Iris pigment epithelial cell (primary cell): Measurements from ENCODE around the gene MIS12.

Experiments
- DNase-seq: peaks from one replicate; pipeline ENCODE4 v3.0.0-alpha.2; 2011; ENCODE audit warnings: low read depth

Gene MIS12, protein sequence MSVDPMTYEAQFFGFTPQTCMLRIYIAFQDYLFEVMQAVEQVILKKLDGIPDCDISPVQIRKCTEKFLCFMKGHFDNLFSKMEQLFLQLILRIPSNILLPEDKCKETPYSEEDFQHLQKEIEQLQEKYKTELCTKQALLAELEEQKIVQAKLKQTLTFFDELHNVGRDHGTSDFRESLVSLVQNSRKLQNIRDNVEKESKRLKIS

DNA sequence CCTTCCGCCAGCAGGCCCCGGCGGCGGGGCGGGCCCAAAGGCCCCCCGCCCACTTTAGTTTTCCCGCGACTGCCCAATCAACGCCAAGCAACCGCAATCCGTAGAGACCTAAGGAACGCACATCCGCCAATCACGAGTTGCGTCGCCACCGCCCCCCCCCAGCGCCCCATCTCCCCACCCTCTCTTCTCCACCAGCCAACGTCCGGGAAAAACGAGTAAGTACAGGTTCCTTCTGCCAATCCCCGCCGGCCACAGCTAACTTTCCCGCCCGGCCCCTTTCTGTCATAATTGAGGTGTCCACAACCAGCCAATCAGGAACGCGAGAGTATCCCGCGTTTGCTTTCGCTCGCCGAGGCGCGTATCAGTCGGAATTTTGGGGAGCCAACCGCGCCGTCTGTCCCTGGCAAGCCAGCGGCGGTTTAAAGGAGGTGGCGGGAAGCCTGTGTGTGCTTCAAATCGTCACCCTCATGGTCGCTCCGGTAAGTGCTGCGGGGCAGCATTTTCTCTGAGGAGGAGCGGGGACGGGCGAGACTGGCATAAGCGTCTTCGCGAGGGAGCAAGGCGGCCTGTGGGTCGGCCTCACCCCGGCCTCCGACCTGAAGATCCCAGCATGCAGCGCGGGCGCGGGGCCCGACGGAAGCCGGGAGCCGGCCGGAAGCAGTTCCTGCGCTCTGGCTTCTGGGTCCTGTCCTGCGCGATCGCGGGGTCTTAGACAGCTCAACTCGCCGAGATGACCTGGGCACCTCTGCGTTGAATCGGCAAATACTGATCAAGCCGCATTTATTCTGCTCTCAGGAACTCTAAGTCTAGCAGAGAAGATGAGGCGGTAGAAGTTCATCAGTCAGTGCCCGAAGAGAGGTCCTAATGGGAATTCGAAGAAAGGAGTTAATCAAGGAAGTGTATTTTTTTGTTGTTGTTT, at the start of gene MIS12:
TSS of gene MIS12 (plus strand) at position 361 of the 919 bp plus-strand sequence. CDS start 2,297 bp downstream, outside the sequence.
- peak; percentile 99 for DNase-seq

DNA sequence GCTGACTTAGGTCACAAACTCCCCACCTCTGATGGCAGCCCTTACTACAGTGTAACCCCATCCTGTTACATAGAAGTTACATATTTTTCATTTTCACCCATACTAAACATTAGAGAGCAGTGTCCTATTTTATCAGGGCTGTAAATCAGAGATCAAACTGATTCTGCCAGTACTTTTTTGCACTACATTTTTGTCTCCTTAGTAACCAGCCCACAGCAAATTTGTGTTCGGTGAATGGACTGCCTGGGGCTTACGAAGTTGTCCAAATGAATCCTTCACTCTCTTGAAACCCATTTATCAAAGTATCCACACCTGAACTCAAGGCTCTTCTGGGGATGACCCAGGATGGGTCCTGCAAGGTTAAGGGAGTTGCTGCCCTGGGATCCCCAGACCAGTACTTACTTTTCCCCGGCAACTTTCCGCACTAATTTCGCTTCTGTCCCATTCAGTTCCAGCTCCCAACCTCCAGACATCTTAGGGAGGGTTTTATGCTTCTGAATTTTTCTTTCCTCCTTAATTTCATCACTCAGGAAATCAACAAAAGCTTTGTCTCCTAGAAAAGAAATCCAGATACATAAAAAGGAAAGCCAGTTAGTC, 48.5 kb upstream of the MIS12 start:
- DNase-seq: peak; percentile 66

- DNase-seq: peak; percentile 92
Observed at GRCh38 chr17:5438716-5439445, 47.5 kb upstream of the MIS12 start, which contains the start of gene C1QBP. TSS of gene C1QBP (minus strand) at chr17:5439155. CDS start at chr17:5439073, 82 bp downstream.

GRCh38 chr17:5439446-5439764, 47.0 kb upstream of the MIS12 start:
- no peak for DNase-seq

- no peak for DNase-seq
Observed at GRCh38 chr17:5443728-5444127, 42.6 kb upstream of the MIS12 start.

DNA sequence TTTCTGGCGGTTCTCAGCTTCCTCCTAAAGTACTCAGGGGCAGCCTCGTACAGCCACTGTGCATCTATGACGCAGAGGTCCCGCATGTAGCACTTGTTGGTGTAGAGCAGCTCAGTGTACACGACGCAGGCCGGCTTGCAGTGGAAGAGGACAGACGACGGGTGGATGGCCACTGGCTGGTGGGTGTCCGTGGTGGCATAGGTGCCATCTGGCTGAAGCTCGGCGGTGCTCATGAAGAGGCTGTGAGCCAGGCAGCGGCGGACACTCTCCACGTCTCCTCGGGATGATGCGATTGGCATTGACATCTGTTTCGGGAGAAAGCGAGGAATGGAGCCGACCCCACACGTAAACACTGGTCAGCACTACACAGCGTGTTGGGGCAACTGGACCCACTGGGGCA, 42.2 kb upstream of the MIS12 start:
- no peak for DNase-seq

DNA sequence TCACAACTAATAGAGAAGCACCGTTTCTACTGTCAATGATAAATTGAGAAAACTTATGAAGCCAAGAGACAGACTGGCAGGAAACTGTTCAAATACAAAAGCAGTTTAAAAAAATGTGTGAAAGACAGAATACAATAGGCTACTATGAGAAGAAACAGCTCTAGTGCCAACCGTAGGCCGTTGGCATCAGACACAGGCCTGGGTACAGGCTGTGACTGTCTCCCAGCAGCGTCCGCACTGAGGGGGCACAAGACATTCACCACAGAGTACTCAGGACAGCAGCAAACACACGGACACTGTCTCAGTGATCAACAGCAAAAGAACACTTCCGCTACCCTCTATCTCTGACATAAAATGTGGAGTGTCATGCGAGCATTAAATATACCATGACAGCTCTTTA, 39.6 kb upstream of the MIS12 start:
- no peak for DNase-seq

DNA sequence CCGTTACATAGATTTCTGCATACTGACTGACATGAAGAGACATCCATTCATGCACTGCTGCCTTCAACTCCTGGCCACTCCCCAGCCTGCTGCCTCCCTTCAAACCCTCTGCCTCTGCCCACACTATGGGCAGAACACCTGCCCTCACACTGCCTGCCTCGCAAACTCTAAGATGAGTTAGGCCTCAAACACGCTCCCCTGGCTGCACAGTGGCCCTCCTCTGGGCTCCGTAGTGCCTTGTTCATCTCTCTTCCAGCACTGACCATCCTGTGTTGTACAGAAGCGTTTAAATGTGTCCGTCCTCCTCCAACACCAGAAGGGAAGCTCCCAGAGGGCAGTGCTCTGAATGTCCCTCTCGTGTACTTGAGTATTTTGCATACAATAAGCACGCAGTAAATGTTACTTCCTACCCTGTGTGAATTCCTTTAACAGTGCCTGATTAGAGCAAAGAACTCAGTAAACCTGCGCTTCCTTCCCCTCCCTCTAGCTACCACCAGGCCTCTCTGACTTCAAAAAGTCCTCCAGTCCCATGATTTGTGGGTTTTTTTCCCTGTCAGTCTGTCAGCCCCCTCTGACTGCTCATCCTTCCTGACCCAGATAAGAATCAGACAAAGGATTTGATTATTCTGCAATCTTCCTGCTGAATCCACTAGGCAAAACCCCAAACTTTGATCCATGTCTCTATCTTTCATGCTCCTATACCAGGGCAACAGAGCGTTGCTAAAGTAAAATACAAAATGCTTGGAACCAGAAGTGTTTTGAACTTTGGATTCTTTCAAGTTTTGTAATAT, 21.5 kb upstream of the MIS12 start:
- no peak for DNase-seq

DNA sequence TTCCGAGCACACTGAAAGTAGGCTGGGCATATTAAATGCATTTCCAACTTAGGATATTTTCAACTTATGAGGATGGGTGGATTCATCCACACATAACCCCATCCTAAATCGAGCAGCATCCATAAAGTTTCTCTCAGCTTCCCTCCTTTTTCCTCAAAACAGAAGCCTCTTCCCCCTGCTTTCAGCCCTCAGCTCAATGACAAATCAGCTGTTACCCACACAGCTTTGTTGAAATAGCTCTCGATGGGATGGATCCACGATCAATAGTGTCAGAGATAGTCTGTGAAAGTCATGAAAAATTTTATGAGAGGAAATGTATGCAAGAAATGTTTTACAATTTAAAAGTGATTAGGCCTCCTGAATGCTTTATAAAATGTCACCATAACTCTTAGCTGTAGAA, 20.1 kb upstream of the MIS12 start:
- no peak for DNase-seq

DNA sequence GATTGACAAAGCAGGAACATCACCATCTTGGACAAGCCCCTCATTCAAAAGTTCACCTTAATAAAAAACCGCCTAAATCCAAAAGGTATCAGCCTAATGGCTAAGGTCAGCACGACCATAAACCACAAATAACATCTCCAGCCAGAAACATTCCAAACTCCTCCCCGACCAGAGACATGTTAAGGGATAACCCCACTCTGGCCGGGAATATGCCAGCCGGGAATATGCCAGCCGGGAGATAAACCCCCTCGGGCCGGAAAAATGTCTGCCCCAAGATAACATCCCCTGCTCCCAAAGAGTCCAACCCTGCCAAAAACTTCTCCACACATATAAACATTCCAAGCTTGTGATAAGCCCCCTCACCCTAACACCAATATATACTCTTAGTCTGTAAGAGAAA, 18.9 kb upstream of the MIS12 start:
- DNase-seq: no peak

- DNase-seq: no peak
Observed at GRCh38 chr17:5468075-5468473, 18.3 kb upstream of the MIS12 start.

- peak; percentile 41 for DNase-seq
Observed at GRCh38 chr17:5472511-5472910, 13.9 kb upstream of the MIS12 start.

DNA sequence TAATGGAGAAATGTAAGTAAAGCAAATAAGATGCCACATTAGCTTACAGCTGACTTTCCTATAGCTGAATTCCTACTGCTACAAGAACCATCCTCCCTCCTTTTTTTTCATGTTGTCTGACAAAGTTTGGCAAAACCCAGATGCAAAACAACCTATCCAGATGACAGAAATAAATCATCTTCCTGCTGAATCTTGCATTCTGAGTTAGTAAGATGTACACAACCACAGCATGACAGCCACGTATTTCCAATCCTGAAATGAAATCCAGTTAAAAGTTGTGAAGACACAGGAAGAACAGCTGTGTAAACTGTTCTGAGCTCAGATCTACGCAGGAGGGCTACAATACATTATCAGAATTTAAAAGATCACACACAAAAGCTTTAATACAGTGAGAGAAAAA, 12.5 kb upstream of the MIS12 start:
- DNase-seq: no peak

DNA sequence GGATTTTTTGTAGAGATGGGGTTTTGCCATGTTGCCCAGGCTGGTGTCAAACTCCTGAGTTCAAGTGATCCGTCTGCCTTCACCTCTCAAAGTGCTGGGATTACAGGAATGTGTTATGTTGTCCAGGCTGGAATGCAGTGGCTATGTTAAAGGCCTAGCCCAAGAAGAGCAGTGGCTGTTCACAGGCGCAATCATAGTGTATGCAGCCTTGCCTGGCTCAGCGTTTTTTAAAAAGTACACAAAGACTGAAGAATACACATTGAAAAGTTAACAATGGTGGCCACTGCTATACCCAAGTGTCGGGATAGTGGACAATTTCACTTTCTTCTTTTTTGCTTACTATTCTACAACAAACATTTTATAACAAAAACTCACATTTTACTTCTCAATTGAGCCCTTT, 7.4 kb upstream of the MIS12 start:
- DNase-seq: no peak

DNA sequence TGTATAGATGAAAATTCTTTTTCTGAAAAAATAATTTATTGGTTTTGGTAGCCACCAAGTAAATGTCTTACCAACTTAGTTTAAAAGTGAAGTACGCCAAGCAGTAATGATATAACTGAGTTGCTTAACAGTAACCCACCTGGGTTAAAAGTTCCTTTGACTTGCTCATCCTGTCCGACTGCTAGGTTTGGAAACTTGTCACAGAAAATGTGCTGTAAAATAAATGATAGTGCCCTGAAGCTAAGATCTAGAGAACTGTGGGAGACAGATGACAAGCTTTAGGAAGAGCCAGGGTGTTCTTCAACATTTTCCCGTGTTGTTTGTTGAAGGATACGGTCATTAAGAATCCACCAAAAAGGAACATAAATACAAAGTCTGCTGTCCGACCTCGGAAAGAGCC, 5.4 kb upstream of the MIS12 start:
- no peak for DNase-seq

GRCh38 chr17:5481451-5481850, 4.9 kb upstream of the MIS12 start:
- no peak for DNase-seq

DNA sequence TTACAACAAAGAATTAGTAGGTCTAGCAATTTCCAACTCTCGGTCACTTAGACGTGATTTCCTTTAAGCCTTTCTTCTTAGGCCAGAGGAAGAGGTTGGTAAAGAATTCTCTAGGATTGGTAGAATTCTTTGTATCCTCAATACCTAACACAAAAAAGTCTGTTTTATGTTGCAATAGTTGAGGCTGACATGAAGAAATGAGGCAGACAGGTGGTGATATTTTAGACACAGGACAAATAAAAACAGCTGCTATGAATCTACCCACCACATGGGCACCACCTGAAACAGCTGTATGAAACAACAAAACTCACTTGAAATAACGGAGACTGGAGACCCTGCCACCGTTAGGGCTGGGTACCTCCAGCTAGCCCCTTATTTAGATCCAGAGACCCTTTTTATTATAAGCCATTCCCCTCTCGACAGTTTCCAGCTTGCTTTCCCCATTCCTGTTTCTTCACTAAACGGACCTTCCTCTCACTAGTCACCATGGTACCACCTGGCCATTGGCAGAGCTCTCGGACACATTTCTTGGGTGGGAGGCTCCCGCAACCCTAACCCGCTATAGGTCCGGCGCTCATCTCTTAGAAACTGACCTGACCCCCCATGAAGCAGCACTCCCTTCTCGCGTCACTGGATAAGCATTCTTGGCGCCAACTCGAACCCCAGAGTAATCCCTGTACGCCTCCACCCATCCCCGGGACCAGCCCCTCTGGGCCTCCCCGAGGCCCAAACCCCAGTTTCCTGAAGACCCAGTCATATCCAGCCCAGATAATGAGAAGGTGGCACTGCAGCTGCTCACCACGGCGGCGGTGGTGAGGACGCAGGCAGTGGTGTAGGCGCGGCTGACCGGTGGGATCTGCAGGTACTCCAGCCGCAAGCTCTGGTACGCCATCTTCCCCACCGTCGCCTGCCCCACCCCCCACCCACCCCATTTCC, 828 bp upstream of the MIS12 start, which contains the start of gene DERL2:
TSS of gene DERL2 (minus strand) at position 909 of the 936 bp plus-strand sequence. CDS start at position 892, 17 bp downstream.
- peak; percentile 50 for DNase-seq

DNA sequence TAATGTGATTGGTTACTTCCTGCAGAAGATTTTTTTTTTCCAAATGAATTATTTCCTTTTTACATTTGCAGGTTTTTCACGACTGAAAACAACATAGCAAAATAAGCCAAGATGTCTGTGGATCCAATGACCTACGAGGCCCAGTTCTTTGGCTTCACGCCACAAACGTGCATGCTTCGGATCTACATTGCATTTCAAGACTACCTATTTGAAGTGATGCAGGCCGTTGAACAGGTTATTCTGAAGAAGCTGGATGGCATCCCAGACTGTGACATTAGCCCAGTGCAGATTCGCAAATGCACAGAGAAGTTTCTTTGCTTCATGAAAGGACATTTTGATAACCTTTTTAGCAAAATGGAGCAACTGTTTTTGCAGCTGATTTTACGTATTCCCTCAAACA, 2.4 kb downstream of the MIS12 start:
- DNase-seq: no peak

DNA sequence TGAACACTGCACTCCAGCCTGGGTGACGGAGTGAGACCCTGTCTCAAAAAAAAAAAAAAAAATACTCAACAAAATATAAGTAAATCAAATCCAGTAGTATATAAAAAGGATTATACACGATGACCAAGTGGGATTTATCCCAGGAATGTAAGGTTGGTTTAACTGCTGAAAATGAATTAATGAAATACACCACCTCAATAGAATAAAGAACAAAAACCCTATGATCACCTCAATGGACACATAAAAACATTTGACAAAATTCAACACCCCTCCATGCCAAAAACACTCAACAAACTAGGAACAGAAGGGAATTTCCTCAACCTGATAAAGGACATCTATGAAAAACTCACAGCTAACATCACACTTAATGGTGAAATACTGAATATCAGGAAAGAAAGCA, 6.6 kb downstream of the MIS12 start:
- no peak for DNase-seq

DNA sequence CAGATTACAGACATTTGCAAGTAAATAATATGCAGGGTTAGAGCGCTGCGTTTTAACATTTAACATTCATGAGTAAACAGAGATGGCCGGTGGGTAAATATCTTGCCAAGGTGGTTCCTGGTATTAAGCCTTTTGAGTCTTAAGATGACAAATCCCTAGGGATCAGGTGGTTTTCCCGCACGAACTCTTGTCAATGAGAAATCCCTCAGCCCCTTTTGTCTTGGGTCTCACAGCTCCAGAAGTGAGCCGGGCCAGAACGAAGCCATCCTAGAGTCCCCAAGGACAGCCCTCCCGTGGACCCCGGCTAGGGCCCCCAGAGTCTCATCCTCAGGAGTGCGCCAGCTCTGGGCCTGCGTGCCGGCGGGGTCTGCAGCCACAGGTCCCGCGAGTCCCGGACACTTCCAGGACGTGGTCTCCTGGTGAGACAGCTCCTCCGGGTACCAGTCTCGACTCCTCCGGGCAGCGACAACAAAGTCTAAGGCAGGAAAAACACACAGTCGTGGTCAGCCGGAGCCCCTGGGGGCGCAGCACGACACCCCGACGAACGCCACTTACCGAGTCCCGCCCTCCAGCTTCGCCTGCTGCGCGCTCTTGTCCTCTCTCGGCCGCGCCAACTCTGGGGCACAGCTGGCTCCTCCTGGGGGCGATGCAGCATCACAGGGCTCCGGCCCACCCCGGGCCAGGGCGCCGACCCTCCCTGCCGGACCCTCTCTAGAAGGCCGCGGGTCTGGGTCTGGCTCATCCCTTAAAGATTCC, 13.3 kb downstream of the MIS12 start:
- DNase-seq: no peak
